ENCODE data around the gene ZSCAN9. TPM values are rescaled to one million over a fixed set of nuclear protein-coding genes. Genes with fewer than 3 reads are reported as not detected.

ZSCAN9 gene
- total and polyA plus RNA-seq, 9 of the 15 experiments (the other 6 are each of a cell fraction or from before 2014, with no cell fraction given): 18.8 to 48.9 (median 28.7) TPM

- TF ChIP-seq BCLAF1 (IDR thresholded peaks at IDR 0.05; ENCODE audit: borderline replicate concordance in 1 of 2, control insufficient read depth in 1 of 2, low read depth in 2 of 2, low read length in 1 of 2): no peak
- no peak for TF ChIP-seq NFE2L1 (tag; IDR thresholded peaks at IDR 0.05; ENCODE audit: borderline replicate concordance, low read depth)
- TF ChIP-seq SMARCA4 (IDR thresholded peaks at IDR 0.05): no peak
- TF ChIP-seq SRSF9 (IDR thresholded peaks at IDR 0.05; ENCODE audit: borderline replicate concordance, low read depth, low read length): no peak
- TF ChIP-seq ATF1 (CRISPR knock-in tag; IDR thresholded peaks at IDR 0.05): no peak
- TF ChIP-seq ATF1 (tag; IDR thresholded peaks at IDR 0.05): peak; percentile 85
- no peak for TF ChIP-seq ZNF143 (CRISPR knock-in tag; IDR thresholded peaks at IDR 0.05)
- TF ChIP-seq HDAC3 (IDR thresholded peaks at IDR 0.05; ENCODE audit: borderline replicate concordance, partially characterized antibody): no peak
- TF ChIP-seq ZBTB7A (IDR thresholded peaks at IDR 0.05; ENCODE audit: borderline replicate concordance, control insufficient read depth, low read depth, low read length): peak; percentile 76; the same call in 1 of the 2 replicates
- TF ChIP-seq L3MBTL2 (IDR thresholded peaks at IDR 0.05): peak; percentile 89
- no peak for TF ChIP-seq CBX5 (IDR thresholded peaks at IDR 0.05; ENCODE audit: borderline replicate concordance, low read depth)
- TF ChIP-seq ZBTB9 (CRISPR knock-in tag; IDR thresholded peaks at IDR 0.05): peak; percentile 83
- no peak for TF ChIP-seq ZNF3 (CRISPR knock-in tag; IDR thresholded peaks at IDR 0.05)
- peak; percentile 77 for TF ChIP-seq NUFIP1 (IDR thresholded peaks at IDR 0.05; ENCODE audit: partially characterized antibody)
- no peak for TF ChIP-seq HES1 (IDR thresholded peaks at IDR 0.05; ENCODE audit: low read depth)
- TF ChIP-seq ZBTB1 (CRISPR knock-in tag; IDR thresholded peaks at IDR 0.05; ENCODE audit: borderline replicate concordance, low read depth): no peak
- no peak for TF ChIP-seq THRAP3 (IDR thresholded peaks at IDR 0.05; ENCODE audit: borderline replicate concordance)
- 0 out of 2 replicates have a peak, but pooled peaks have one; percentile 79 for TF ChIP-seq ERF (CRISPR knock-in tag; IDR thresholded peaks at IDR 0.05)
- no peak for TF ChIP-seq ZNF764 (CRISPR knock-in tag; IDR thresholded peaks at IDR 0.05; ENCODE audit: low read depth)
- TF ChIP-seq ZNF311 (CRISPR knock-in tag; IDR thresholded peaks at IDR 0.05): no peak
- no peak for TF ChIP-seq PHB (CRISPR knock-in tag; IDR thresholded peaks at IDR 0.05)
- no peak for TF ChIP-seq ZNF277 (CRISPR knock-in tag; IDR thresholded peaks at IDR 0.05; ENCODE audit: borderline replicate concordance)
- peak; percentile 40 for TF ChIP-seq HNRNPLL (IDR thresholded peaks at IDR 0.05; ENCODE audit: low read depth, low read length, poor library complexity, severe bottlenecking)
Measured at GRCh38 chr6:28266962-28267694, 42.1 kb downstream of the ZSCAN9 start, which contains the start of gene ZSCAN26 (continued).

Data from K562 (cell line).